K562 treated with DMSO at 1 percent for 4 hours (cell line): Measurements from ENCODE around the gene CCK. TPM values are rescaled to one million over a fixed set of nuclear protein-coding genes. Genes with fewer than 3 reads are reported as not detected.

Experiments used
- total RNA-seq: library from RNA; unstranded; fragments of 300-600 nt; gene quantifications from 2 replicates; pipeline ENCODE4 v1.2.3, GENCODE V29; 2022; ENCODE audit not compliant: insufficient read depth

Gene CCK
- total RNA-seq: not detected in 2 replicates

GRCh38 chr3:42266085-42266484 is at the start of gene CCK:
CCK (minus strand) TSS chr3:42266185; CDS start chr3:42263630, 2,555 bp downstream.

Other genes starting within 250 kb of the CCK start
- 20.1 and 26.0 TPM in 2 replicates for gene TRAK1, start 174.8 kb downstream of the CCK start, total RNA-seq
- gene LYZL4, start 144.4 kb upstream of the CCK start, total RNA-seq: not detected in 2 replicates
- gene VIPR1, start 236.5 kb upstream of the CCK start, total RNA-seq: not detected in 2 replicates